GM23338 (cell line): ENCODE data around the gene NR1H3.

ENCODE experiments used
- CTCF ChIP-seq, 2 experiments: fragments of 200-600 bp in 1 of 2; sonication (generic) in 1 of 2; conservative IDR thresholded peaks; 2 replicates each; pipeline versions ENCODE4 v1.5.1 to v1.6.1; 2016 to 2017; ENCODE audit warnings: antibody characterized with exemption in 2 of 2, low read depth in 2 of 2, mild to moderate bottlenecking in 2 of 2, moderate library complexity in 1 of 2
- EZH2 ChIP-seq: fragments of 200-600 bp; sonication (generic); IDR thresholded peaks from one replicate; pipeline ENCODE4 v1.8.0; 2017; ENCODE audit warnings: antibody characterized with exemption, mild to moderate bottlenecking, low read depth; ENCODE audit not compliant: unreplicated experiment
- EZH2phosphoT487 ChIP-seq: fragments of 200-600 bp; sonication (generic); IDR thresholded peaks from one replicate; pipeline ENCODE4 v1.8.1; 2018; ENCODE audit warnings: antibody characterized with exemption; ENCODE audit not compliant: unreplicated experiment
- POLR2AphosphoS5 ChIP-seq: IDR thresholded peaks from 2 replicates; pipeline ENCODE4 v1.6.1; 2016; ENCODE audit warnings: antibody characterized with exemption, low read depth
- REST ChIP-seq: IDR thresholded peaks from one replicate; pipeline ENCODE4 v1.6.1; 2018; ENCODE audit warnings: antibody characterized with exemption; ENCODE audit not compliant: unreplicated experiment
- ZNF331 ChIP-seq: fragments of 250-450 bp; sonication (Bioruptor Pico); IDR thresholded peaks from 2 replicates; pipeline ENCODE4 v1.5.0; 2020; ENCODE audit warnings: low read depth, mild to moderate bottlenecking, moderate library complexity

GRCh38 chr11:47306484-47306844 is 48.7 kb downstream of the NR1H3 start:
- TF ChIP-seq CTCF (conservative IDR thresholded peaks at IDR 0.05; ENCODE audit: low read depth in 2 of 2) (no peak), REST (no peak), EZH2phosphoT487 (no peak), POLR2AphosphoS5 (no peak), EZH2 (no peak), ZNF331 (CRISPR knock-in tag) (no peak)
